HL-60 (cell line): ENCODE data around the gene FOXJ3.

ENCODE experiments used
- GABPA ChIP-seq: IDR thresholded peaks from 2 replicates; pipeline ENCODE4 v1.6.1; 2012; ENCODE audit warnings: low read depth
- POLR2AphosphoS5 ChIP-seq: IDR thresholded peaks from 2 replicates; pipeline ENCODE4 v1.6.1; 2012; ENCODE audit warnings: low read depth
- SPI1 ChIP-seq: IDR thresholded peaks from 2 replicates; pipeline ENCODE4 v1.6.1; 2012; ENCODE audit warnings: low read depth, mild to moderate bottlenecking, borderline replicate concordance
- TF ChIP-seq, protein P1 (sequence below): IDR thresholded peaks from one replicate; pipeline ENCODE4 v1.5.1; 2011; ENCODE audit warnings: low read length, control low read depth, inconsistent platforms; ENCODE audit not compliant: insufficient read depth
- TF ChIP-seq, protein P2 (sequence below): IDR thresholded peaks from 2 replicates; pipeline ENCODE4 v1.6.1; 2012; ENCODE audit warnings: low read depth; ENCODE audit not compliant: insufficient replicate concordance

GRCh38 chr1:42133809-42134526, 201.1 kb downstream of the FOXJ3 start:
- TF ChIP-seq POLR2AphosphoS5 (no peak), SPI1 (no peak), GABPA (no peak)
- TF ChIP-seq, protein P1, sequence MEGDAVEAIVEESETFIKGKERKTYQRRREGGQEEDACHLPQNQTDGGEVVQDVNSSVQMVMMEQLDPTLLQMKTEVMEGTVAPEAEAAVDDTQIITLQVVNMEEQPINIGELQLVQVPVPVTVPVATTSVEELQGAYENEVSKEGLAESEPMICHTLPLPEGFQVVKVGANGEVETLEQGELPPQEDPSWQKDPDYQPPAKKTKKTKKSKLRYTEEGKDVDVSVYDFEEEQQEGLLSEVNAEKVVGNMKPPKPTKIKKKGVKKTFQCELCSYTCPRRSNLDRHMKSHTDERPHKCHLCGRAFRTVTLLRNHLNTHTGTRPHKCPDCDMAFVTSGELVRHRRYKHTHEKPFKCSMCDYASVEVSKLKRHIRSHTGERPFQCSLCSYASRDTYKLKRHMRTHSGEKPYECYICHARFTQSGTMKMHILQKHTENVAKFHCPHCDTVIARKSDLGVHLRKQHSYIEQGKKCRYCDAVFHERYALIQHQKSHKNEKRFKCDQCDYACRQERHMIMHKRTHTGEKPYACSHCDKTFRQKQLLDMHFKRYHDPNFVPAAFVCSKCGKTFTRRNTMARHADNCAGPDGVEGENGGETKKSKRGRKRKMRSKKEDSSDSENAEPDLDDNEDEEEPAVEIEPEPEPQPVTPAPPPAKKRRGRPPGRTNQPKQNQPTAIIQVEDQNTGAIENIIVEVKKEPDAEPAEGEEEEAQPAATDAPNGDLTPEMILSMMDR = no peak
- TF ChIP-seq, protein P2, sequence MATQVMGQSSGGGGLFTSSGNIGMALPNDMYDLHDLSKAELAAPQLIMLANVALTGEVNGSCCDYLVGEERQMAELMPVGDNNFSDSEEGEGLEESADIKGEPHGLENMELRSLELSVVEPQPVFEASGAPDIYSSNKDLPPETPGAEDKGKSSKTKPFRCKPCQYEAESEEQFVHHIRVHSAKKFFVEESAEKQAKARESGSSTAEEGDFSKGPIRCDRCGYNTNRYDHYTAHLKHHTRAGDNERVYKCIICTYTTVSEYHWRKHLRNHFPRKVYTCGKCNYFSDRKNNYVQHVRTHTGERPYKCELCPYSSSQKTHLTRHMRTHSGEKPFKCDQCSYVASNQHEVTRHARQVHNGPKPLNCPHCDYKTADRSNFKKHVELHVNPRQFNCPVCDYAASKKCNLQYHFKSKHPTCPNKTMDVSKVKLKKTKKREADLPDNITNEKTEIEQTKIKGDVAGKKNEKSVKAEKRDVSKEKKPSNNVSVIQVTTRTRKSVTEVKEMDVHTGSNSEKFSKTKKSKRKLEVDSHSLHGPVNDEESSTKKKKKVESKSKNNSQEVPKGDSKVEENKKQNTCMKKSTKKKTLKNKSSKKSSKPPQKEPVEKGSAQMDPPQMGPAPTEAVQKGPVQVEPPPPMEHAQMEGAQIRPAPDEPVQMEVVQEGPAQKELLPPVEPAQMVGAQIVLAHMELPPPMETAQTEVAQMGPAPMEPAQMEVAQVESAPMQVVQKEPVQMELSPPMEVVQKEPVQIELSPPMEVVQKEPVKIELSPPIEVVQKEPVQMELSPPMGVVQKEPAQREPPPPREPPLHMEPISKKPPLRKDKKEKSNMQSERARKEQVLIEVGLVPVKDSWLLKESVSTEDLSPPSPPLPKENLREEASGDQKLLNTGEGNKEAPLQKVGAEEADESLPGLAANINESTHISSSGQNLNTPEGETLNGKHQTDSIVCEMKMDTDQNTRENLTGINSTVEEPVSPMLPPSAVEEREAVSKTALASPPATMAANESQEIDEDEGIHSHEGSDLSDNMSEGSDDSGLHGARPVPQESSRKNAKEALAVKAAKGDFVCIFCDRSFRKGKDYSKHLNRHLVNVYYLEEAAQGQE = no peak
